Muscle layer of duodenum (tissue), 2 donors: ENCODE results near the gene LRRC55.

Experiments used
- H3K27ac ChIP-seq: one replicate; pipeline ENCODE4 v1.7.0; 2013; ENCODE audit warnings: mild to moderate bottlenecking, low read length
- H3K27me3 ChIP-seq: one replicate; pipeline ENCODE4 v1.7.0; 2013; ENCODE audit warnings: low read depth, mild to moderate bottlenecking, control low read depth, low read length
- H3K36me3 ChIP-seq, 2 donors: one replicate each; pipeline ENCODE4 v1.7.0; 2013; ENCODE audit warnings: low read length in 2 of 2, control low read depth in 1 of 2, mild to moderate bottlenecking in 1 of 2; ENCODE audit not compliant: insufficient read depth in 2 of 2, control insufficient read depth in 1 of 2
- H3K4me1 ChIP-seq, 2 donors: one replicate each; pipeline ENCODE4 v1.7.0; 2013; ENCODE audit warnings: low read length in 2 of 2, mild to moderate bottlenecking in 2 of 2, control low read depth in 1 of 2, moderate library complexity in 1 of 2; ENCODE audit not compliant: insufficient read depth in 2 of 2, control insufficient read depth in 1 of 2
- H3K4me3 ChIP-seq, 2 donors: one replicate each; pipeline ENCODE4 v1.7.0; 2013; ENCODE audit warnings: low read length in 2 of 2, low read depth in 1 of 2, mild to moderate bottlenecking in 1 of 2
- H3K9me3 ChIP-seq, 2 donors: one replicate each; pipeline ENCODE4 v1.7.0; 2013; ENCODE audit warnings: low read length in 2 of 2, control low read depth in 1 of 2, mild to moderate bottlenecking in 1 of 2; ENCODE audit not compliant: control insufficient read depth in 1 of 2
- donor health status: healthy.

The LRRC55 gene

DNA sequence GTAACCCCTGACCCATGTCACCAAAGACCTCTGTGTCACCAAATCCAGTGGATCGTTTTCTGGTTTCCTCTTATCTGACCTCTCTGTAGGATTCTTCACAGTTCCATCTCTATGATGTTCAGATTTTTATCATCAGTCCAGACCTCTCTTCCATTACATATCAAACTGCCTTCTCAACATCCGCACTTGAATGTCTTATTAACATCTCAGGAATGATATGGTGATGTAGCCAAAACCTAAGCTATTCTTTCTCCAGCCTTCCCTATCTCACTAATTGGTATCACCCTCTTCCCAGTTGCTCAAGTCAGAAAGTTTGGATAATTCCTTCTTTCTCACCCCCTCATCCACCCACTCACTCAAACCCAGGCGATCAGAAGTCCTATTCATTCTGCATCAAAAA is 41.8 kb downstream of the LRRC55 start:
- no peak overlapping the region for H3K27ac ChIP-seq

DNA sequence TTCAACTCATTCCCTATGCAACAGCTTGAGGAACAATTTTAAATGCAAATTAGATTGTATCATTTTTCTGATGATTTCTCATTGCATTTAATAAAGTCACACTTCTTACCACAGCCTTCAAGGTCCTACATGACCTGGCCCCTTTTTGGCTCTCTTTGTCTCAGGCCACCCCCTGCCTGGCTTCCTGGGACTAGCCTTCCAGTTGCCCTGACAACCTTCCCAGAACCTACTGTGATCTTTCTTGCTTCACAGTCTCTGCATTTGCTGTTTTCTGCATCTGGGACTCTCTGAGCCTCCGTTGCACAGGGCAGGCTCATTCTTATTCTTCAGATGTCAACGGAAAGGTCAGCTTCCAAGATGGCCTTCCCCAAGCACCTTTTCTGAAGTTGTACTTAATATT is 42.4 kb downstream of the LRRC55 start:
- Histone ChIP-seq H3K27me3 (no peaks in the 10 kb centered on the region), H3K4me3 (no peak overlapping the region), H3K27ac (no peak overlapping the region), H3K4me1 (no peaks in the 10 kb centered on the region), H3K9me3 (no peaks in the 10 kb centered on the region), H3K36me3 (no peaks in the 10 kb centered on the region)

More for the DNA sequence above, 41.8 kb downstream of the LRRC55 start:
- Histone ChIP-seq H3K27me3 (no peaks in the 10 kb centered on the region), H3K4me3 (no peak overlapping the region), H3K4me1 (no peaks in the 10 kb centered on the region), H3K36me3 (no peaks in the 10 kb centered on the region), H3K9me3 (no peaks in the 10 kb centered on the region)

DNA sequence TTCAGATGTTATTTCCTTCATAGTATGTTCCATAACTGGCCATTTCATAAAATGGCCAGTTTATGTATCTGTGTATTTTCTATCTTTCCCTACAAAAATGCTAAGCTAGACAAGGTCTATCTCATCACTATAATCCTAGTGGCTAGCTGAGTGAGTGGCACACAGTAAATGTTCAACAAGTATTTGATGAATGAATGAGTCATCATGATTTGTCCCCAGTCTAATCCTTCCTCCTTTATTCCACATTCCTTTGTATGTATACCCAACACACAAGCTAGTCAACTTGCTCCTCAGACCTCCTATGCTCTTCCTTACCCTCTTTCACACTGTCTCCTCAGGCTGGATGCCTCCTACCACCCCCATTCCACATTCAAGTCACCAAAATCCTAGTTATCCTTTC is 42.8 kb downstream of the LRRC55 start:
- Histone ChIP-seq H3K4me3 (no peak overlapping the region), H3K36me3 (no peaks in the 10 kb centered on the region), H3K9me3 (no peaks in the 10 kb centered on the region), H3K27ac (no peak overlapping the region), H3K27me3 (no peaks in the 10 kb centered on the region), H3K4me1 (no peaks in the 10 kb centered on the region)

DNA sequence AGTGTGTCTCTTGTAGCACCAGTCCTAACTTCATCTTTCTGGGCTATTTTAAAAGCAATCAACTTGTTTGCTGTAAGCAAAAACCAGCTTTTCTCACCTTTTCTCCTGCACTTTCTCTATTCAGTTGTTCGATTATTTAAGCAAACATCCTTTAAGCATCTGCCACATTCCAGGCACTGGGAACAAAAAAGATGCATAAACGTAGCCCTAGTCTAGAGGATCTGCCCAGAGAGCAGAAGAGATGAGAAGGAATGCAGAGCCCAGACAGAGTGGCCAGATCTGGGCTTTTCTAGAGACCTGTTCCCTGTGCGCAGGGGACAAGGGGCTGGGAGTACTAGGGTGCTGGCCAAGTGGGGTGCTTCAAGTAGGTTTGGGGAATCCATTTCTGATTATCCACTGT is 46.8 kb downstream of the LRRC55 start:
- H3K9me3 ChIP-seq, result no peaks in the 10 kb centered on the region
- peaks cover 3% of the 10 kb centered on the region for H3K27me3 ChIP-seq
- no peak overlapping the region for H3K4me3 ChIP-seq
- H3K27ac ChIP-seq, result no peak overlapping the region
- H3K4me1 ChIP-seq, result no peaks in the 10 kb centered on the region
- H3K36me3 ChIP-seq, result no peaks in the 10 kb centered on the region

DNA sequence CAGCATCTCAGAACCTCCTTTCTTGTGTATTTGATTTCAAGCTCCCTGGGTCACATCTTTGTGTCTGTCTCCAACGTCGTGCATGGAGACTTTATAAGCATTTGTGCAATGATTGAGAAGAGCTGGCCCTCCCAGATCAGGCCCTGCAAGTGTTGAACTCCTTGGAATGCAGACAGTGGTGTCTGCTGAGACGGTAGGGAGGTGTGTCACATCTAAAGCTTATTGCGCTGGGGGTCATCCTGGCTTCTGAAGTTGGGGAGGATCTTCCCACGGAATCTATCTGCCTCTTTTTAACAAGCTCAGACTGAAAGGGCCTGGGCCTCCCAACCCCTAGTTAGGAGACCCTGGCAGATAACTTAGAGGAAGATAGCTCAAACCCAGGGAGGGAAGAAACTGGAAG is 48.6 kb downstream of the LRRC55 start:
- H3K27ac ChIP-seq, result no peak overlapping the region
- peaks cover 10% of the 10 kb centered on the region for H3K27me3 ChIP-seq
- no peaks in the 10 kb centered on the region for H3K36me3 ChIP-seq
- H3K4me1 ChIP-seq, result no peaks in the 10 kb centered on the region
- H3K4me3 ChIP-seq, result no peak overlapping the region
- no peaks in the 10 kb centered on the region for H3K9me3 ChIP-seq

DNA sequence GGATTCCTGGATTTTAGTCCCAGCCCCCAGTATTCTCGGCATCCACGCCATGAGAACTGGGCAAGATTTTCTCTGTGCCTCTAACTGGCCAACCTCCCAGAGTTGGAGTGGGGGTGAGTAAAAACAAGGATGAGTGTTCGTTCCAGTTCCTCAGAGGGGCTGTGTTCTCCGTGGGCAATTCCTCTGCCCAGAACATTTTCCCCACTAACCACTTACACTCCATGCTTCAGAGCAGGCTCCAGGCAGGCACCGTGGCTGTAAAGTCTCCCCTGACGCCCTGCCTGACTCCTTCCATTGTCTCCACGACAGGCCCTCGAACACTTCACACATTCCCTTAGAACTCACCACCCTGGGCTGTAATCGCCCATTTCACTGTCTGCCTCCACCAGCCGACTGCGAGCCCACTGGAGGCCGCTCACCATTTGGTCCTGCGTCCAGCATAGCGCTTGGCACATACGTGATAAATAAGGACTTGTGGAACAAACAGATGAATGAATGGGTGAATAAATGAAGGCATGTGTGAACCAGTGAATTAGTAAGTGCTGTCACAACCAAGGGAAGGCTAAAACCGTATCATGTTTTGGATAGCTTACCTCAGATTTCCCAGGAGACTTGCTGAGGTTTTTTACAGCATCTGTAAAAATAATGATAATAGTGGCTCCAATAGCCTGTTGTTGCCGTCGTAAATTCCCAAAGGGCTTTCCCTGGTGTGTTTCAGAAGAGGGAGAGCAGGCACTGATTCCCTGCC is 49.2 kb downstream of the LRRC55 start:
- Histone ChIP-seq H3K4me3 (no peak overlapping the region), H3K36me3 (no peaks in the 10 kb centered on the region), H3K27me3 (peaks cover 10% of the 10 kb centered on the region), H3K9me3 (no peaks in the 10 kb centered on the region), H3K4me1 (no peaks in the 10 kb centered on the region), H3K27ac (no peak overlapping the region)

DNA sequence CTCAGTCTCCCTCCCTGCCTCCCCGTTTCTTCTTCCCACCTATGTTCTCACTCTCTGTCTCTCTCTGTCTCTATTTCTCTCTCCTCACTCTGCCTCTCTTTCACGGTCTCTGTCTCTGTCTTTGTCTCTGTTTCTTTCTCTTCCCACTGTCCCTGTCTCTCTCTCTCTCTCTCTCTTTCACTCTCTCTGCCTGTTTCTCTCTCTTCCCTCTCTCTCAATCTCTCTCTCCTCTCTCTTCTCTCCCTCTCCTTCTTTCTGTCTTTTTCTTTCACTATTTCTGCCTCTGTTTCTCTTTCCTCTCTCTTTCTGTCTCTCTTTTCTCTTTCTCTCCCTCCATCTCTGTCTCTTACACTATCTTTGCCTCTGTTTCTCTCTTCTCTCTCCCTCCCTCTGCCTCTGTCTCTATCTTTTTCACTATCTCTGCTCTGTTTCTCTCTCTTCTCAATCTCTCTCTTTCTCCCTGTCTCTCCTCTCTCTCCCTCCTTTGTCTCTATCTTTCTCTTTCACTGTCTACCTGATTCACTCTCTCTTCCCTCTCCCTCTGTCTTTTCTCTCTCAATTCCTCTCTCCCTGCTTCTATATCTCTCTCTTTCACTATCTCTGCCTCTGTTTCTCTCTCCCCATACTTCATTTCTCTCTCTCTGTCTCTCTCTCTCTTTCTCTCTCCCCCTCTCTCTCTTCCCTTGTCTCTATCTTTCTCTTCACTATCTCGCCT is 49.9 kb downstream of the LRRC55 start:
- H3K27me3 ChIP-seq, result peaks cover 10% of the 10 kb centered on the region
- no peaks in the 10 kb centered on the region for H3K9me3 ChIP-seq
- no peaks in the 10 kb centered on the region for H3K36me3 ChIP-seq
- no peaks in the 10 kb centered on the region for H3K4me1 ChIP-seq
- H3K4me3 ChIP-seq, result no peak overlapping the region
- no peak overlapping the region for H3K27ac ChIP-seq

DNA sequence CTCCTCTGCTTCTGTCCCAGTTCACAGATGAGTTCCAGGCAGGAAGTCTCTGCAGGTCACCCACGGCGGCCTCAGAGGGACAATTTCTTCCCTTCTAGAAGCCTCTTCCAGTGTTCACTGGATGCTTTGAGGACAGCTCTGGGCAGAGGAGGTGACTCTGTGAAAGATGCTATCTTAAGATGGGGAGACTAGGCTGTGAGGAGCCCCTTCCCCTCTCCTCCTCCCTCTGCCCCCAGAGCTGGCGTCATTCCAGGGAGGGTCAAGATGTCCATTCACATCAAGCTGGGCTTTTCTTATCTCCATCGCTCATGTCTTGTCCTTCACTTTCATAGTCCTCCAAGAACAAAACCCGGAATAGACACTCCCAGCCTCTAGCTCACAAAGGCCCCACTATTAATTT is 51.9 kb downstream of the LRRC55 start:
- Histone ChIP-seq H3K36me3 (no peaks in the 10 kb centered on the region), H3K4me1 (no peaks in the 10 kb centered on the region), H3K4me3 (no peak overlapping the region), H3K27me3 (peaks cover 10% of the 10 kb centered on the region), H3K27ac (no peak overlapping the region), H3K9me3 (no peaks in the 10 kb centered on the region)

DNA sequence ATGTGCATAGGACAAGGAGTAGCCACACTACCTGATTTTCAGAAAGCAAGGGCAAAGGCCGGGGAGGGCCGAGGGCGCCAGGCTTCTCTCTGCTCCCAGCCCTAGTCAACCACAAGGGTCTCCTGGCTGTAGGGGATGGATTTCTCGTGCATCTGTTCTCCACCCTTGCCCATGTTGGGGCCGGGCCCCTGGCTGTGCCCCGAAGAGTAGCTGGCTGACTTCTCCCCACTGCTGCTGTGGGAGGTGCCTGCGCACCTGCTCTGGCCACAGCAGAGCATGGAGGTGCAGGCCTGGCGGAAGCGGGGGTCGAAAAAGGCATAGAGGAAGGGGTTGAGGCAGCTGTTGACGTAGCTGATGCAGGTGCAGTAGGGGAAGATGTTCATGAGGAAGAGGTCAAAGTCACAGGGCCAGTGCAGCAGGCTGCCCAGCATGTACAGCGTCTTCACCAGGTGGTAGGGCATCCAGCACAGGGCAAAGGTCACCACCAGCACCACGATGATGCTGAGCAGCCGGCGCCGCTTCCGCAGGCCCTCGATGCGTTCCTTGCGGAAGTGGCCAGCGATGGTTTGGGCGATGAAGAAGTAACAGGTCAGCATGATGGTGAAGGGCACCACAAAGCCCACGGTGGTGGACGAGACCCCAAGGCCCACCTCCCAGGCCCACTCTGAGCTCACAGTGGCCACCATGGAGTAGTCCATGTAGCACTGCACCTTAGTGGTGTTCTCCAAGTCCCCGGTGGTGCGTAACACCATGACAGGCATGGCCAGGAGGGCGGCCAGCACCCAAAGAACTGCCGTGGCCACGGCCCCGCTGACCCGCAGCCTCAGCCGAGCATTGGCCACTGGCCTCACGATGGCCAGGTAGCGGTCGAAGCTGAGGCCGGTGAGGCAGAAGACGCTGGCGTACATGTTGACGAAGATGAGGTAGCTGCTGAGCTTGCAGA is 54.3 kb downstream of the LRRC55 start:
- peaks cover 10% of the 10 kb centered on the region for H3K27me3 ChIP-seq
- peaks cover 0 to 4% of the 10 kb centered on the region in 2 donors for H3K4me1 ChIP-seq
- H3K36me3 ChIP-seq, result no peaks in the 10 kb centered on the region
- no peak overlapping the region for H3K27ac ChIP-seq
- no peaks in the 10 kb centered on the region for H3K9me3 ChIP-seq
- no peak overlapping the region for H3K4me3 ChIP-seq

DNA sequence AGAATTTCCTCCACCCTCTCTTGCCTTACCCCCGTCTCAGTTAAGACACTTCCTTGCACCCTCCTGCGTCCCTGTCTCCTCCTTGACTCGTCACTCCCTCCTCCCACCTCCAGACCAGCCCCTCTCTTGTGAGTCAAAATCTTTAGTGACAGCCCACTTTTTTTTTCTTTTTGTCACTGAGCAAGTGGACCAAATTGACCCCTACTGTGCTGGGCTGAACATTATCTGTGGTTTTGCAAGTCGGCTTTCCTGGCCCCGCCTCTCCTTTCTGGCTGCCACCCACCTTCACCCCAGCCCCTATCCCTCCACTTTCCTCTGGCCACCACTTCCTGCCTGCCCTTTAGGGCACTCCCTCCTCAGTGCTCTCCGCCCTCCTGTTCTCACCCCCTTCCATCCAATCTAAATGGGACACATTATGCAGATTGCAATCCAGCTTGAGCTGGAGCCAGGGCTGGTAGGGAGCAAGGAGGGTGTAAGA is 55.5 kb downstream of the LRRC55 start, which contains the start of gene APLNR:
Gene APLNR, minus strand, starts transcription at position 47 of the 478 bp plus-strand sequence. CDS start 246 bp downstream, outside the sequence.
- Histone ChIP-seq H3K4me1 (peaks cover 0 to 4% of the 10 kb centered on the region in 2 donors), H3K27me3 (peaks cover 10% of the 10 kb centered on the region), H3K4me3 (no peak within 1 kb of the TSS), H3K36me3 (no peaks in the 10 kb centered on the region), H3K9me3 (no peaks in the 10 kb centered on the region), H3K27ac (no peak within 1 kb of the TSS)

DNA sequence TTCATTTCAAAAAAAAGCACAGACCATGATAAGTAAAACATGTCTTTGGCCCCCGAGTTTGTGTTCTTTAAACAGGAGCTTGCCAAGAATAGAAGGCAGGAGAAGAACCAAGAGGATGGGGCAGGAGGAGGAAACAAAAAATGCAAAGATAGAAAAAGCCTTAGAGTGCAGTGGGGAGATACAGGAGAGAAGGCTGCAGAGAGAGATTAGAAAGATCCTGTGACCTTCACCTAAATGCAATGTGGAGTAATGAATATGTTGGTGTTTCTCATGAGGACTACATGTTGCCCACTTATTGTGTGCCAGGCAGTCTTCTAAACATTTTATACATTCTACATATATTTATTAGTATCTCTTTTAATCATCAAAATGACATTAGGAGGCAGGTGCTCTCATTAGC is 57.6 kb downstream of the LRRC55 start:
- Histone ChIP-seq H3K4me3 (no peak overlapping the region), H3K9me3 (no peaks in the 10 kb centered on the region), H3K36me3 (no peaks in the 10 kb centered on the region), H3K27me3 (no peaks in the 10 kb centered on the region), H3K4me1 (peaks cover 0 to 4% of the 10 kb centered on the region in 2 donors), H3K27ac (no peak overlapping the region)
